Skeletal muscle cell (primary cell): ENCODE measurements around the gene HSBP1L1.
A peak's percentile ranks its signal among the peaks of the same experiment; 100 is the strongest.
"Not testable (repeated sequence)": the region's sequence is repeated elsewhere in the genome, so short reads cannot be mapped to it uniquely, and the experiment has no call there.

Experiments used
- DNase-seq: peaks from one replicate; pipeline ENCODE4 v3.0.0-alpha.2; 2010; ENCODE audit warnings: low read depth
- H3K4me3 ChIP-seq: 2 replicates; pipeline ENCODE4 v1.5.1; 2011; ENCODE audit warnings: low read depth, mild to moderate bottlenecking, control low read depth, low read length, moderate library complexity

Gene HSBP1L1

DNA sequence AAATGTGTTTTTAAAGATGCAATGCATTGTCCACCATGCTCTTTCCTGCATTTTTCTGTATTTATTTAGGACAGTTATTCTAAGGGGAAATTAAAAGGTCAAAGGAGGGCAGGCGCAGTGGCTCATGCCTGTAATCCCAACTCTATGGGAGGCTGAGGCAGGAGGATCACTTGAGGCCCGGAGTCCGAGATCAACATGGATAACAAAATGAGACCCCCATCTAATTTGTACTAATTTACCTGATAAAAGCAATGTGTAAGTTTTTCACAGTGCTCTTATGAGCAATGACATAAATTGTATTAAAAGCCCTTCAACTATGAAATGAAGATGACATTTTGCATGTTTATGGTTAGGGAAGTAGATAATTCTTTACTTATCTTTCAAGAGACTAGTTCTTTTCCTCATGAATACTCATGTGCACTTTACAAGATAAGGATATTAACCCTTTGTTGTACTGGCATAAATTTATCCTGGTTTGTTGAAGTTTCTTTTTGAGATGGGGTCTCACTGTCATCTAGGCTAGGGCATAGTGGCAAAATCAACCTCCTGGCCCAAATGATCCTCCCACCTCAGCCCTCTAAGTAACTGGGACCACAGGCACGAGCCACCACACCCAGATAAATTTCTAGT, 9.7 kb downstream of the HSBP1L1 start:
- no peak for DNase-seq

DNA sequence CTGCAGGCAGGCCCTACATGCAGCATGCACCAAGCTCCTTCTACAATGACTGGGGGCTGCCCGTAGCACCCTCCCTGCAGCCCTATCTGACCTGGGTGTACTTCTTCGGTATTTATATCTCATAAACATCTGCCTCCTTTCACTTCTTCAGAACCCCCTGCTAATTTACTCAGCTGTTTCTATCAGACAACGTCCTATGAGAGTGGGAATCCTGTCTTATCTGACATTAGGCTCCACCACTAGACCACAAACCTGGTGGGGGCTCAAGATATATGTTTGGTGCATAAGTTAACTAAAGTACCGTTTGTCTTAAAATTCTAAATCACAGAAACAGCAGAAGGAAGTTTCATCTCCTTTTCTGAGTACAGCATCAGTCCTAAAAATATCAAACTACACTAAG, 10.6 kb downstream of the HSBP1L1 start:
- no peak overlapping the region for H3K4me3 ChIP-seq
- no peak for DNase-seq

More for the DNA sequence above, 9.7 kb downstream of the HSBP1L1 start:
- no peak overlapping the region for H3K4me3 ChIP-seq

DNA sequence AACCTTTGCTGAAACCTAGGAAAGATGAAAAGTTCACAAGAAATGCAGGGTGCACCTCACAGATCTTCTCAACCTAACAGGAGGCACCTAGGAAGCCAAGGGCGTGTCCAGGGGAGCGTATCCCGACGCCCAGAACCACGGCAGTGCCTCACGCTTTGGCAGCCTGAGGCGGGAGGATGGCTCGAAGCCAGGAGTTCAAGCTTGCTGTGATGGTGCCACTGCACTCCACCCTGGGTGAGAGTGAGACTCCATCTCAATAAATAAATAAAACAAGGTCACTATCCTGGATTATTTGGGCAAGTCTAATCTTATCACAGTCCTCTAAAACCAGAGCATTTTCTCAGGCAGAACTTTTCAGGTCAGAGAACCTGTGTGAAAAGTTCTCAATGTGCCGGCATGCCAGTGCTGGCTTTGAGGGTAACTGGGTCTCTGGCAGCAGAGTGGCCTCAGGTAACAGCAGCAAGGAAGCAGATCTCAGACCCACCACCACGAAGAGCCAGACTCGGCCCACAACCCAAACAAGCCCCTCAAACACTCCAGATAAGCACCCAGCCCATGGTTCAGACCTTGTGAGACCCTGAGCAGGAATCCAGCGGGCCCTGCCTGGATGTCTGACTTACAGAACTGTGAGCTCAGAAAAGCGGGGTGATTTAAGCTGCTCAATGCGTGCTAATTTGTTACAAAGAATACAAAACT, 11.7 kb downstream of the HSBP1L1 start:
- H3K4me3 ChIP-seq: no peak overlapping the region
- DNase-seq: no peak

DNA sequence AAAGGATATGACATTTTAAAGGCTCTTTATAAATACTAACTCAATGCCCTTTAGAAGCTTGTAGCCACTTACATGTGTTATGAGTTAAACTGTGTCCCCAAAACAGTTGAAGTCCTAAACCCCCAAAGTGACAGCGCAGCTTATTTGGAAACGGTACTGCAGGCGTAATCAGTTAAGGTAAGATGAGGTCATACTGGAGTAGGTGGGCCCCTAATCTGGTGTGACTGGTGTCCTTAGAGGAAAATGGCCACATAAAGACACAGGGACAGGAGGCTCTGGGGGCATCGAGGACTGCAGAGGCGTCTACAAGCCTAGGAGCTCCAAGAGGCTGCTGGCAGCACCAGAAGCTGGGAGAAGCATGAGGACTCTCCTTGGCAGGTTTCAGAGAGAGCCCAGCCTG, 15.4 kb downstream of the HSBP1L1 start:
- no peak overlapping the region for H3K4me3 ChIP-seq
- no peak for DNase-seq

DNA sequence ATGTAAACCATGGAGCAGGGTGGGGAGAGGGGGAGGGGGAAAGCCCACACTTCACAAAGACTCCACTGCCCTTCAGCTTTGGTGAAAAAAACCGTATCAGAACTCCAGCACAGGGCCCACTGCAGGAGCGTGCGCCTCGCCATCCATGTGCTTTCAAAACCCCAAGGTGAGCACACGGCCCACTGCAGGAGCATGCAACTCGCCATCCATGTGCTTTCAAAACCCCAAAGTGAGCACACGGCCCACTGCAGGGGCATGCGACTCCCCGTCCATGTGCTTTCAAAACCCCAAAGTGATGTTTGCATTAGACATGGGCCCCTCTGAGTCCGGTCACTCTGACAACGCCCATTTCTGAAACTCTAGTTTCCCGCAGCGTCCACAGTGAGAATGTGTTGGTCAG, 16.1 kb downstream of the HSBP1L1 start:
- no peak overlapping the region for H3K4me3 ChIP-seq
- no peak for DNase-seq

DNA sequence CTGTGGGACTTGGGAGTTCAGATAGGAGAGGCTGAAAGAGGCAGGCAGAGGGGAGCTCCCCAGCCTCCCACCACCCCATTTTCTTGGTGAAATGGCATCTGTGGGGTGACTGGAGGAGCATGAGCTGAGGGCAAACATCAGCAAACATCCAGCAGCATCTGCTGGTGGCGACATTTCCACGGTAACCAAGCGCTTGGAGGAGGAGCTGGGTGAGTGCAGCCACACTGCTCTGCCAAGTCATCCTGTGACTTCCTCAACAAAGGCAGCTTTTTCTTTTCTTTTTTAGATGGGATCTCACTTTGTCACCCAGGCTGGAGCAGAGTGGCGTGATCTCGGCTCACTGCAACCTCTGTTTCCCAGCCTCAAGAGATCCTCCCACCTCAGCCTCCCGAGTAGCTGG, 18.3 kb downstream of the HSBP1L1 start:
- no peak overlapping the region for H3K4me3 ChIP-seq
- no peak for DNase-seq

DNA sequence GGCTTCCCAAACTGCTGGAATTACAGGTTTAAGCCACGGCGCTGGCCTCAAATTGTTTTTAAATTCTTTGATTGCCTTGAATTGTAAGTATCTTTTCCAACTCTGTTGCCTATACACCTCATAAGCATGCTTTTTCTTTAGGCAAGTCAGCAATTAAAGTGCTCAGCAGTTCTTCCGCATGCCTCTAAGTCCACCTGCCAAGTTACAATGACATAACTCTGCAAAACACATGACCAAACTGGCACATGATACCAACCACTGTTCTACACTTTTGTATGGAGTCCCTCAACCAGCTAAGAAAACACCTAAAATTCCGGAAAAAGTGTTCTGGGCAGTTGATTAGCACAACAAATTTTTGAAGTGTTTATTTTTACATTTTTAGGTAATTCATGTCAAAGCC, 18.8 kb downstream of the HSBP1L1 start:
- H3K4me3 ChIP-seq: no peak overlapping the region
- DNase-seq: no peak

DNA sequence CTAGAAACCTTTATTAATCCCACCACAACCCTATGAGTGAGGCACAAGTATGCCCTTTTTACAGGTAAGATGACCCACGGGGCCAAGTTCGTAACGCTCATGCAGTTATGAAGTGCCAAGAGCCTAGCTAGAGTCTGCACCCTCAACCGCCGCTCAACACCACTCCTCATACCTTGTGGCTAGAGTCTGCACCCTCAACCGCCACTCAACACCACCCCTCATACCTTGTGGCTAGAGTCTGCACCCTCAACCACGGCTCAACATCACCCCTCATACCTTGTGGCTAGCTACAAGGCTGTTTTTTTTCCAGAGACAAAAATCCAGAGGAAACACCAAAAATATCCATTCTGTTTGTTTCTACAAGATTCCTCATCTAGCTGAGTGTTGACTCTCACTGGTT, 19.4 kb downstream of the HSBP1L1 start:
- no peak overlapping the region for H3K4me3 ChIP-seq
- DNase-seq: no peak

DNA sequence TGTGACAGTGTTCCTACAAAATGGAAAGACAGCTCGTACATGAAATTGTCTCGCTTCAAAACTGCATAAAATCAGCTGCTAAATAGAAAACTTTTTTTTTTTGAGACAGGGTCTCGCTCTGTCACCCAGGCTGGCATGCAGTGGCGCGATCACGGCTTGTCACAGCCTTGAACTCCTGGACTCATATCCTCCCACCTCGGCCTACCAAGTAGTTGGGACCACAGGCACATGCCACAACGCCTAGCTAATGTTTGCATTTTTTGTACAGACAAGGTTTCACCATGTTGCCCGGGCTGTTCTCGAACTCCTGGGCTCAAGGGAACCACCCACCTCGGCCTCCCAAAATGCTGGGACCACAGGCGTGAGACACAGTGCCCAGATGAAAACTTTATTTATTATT, 20.7 kb downstream of the HSBP1L1 start:
- no peak for DNase-seq
- H3K4me3 ChIP-seq: no peak overlapping the region

DNA sequence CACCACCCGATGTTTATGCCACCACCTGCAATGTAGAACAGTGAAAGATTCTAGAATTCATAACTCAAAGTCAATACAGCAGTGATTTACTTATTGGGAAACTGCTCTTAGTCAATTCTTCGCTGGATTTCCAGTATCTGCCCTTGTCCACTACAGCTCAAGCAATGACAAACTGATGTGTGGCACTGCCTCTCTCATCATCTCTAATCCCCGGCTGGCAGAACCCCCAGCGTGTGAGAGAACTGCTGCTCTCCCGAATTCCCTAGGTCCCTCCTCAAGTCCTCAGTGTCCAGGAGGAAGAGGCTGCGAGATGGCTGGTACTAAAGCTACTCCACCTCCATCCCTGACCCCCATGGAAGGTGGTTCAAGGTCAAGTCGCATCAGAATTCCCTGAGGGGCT, 22.3 kb downstream of the HSBP1L1 start:
- H3K4me3 ChIP-seq: peak overlapping the region; percentile 90

DNA sequence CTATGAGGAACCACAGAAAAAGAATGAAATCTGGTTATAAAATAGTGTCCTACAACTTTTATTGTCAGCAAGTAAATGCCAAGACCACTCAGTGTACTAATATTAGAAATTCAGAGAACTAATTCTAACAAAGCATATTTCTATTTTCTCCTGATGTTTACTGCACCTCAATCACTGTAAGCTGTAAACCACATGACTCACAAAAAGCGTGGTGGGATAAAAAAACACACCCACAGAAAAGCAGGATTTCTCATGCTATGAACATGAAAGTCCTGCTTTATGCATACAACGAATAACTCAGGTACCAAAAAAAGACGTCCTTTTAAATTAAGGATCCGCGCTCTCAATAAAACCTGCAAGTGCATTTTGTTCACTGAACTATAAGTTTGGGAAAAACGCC, 23.1 kb downstream of the HSBP1L1 start:
- H3K4me3 ChIP-seq: peak overlapping the region; percentile 90
- DNase-seq: no peak

More for the DNA sequence above, 22.3 kb downstream of the HSBP1L1 start:
- DNase-seq: no peak

DNA sequence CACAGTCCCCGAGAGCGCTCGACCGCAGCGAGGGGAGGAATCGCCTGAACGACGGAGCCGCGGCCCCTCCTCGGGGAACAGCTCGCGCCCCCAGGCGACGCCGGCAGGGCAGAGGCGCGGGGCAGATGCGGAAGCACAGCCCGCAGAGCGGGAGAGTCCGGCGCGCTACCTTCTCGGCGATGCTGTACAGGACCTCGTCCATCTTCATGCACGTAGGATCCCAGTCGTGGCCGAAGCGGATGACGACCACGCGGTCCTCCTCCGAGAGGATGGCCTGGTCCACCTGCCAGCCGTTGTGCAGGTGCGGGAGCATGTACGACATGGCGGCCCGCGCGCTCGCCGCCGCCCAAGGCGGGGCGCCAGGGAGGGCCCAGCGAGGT, 23.6 kb downstream of the HSBP1L1 start:
- DNase-seq: no peak
- peak overlapping the region; percentile 90 for H3K4me3 ChIP-seq

DNA sequence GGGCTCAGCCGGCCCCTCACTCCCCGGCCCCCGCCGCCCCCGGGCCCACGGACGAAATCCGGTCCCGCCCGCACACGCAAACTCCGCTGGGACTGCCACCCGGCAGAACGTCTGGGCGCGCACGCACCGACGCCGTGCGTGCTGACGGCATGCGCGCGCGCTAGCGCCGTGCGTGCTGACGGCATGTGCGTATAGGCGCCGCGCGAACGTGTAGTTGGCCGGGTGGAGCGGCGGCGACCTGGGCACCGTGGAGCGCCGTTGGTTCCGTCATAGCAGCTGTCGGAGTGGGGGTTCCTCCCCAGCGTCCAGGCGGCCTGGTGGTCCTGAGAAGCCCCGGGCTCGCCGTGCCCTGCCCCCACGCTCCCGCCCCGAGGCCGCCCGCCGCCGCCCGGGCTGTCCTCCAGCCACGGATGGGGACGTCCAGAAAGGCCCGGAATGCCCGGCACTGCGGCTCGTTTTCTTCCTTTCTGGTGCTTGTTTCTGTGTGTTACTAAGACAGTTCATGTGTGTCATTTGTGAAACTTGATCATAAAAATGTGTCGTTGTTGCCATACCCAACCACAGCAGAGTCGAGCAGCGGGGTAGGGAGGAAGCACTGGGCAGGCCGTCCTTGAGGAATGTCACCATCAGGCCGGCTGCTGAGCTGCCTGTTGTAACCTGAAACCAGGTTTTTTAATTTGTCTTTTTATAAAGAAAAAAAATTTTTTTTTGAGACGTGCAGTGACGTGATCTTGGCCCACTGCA, 24.2 kb downstream of the HSBP1L1 start, which contains the start of gene TXNL4A:
Gene TXNL4A, minus strand, starts transcription at position 113 of the 744 bp plus-strand sequence. CDS start 171 bp downstream, outside the sequence.
- DNase-seq: peak; percentile 72
- peak within 1 kb of the TSS; percentile 90 for H3K4me3 ChIP-seq

DNA sequence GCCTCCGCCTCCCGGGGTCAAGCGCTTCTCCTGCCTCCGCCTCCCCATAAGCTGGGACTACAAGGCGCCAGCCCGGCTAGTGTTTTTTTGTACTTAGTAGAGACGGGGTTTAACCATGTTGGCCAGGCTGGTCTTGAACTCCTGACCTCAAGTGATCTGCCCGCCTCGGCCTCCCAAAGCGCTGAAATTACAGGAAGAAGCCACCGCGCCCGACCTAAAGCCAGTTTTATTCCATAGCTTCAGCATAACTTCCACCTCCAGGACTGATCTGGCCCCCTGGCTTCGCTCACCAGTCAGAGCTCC, 24.7 kb downstream of the HSBP1L1 start:
- no peak for DNase-seq
- peak overlapping the region; percentile 90 for H3K4me3 ChIP-seq

DNA sequence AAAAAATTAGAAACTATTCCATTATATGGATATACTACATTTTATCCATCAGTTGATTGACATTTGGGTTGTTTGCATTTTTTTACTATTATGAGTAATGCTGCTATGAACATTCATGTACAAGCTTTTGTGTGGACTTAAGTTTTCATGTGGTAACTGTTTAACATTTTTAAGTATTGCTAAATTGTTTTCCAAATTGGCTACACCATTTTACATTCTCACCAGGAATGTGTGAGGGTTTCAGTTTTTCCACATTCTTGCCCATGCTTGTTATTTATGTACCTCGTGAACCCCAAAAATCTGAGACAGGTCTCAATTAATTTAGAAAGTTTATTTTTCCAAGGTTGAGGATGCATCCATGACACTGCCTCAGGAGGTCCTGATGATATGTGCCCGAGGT, 27.1 kb downstream of the HSBP1L1 start:
- DNase-seq: no peak
- H3K4me3 ChIP-seq: no peak overlapping the region

DNA sequence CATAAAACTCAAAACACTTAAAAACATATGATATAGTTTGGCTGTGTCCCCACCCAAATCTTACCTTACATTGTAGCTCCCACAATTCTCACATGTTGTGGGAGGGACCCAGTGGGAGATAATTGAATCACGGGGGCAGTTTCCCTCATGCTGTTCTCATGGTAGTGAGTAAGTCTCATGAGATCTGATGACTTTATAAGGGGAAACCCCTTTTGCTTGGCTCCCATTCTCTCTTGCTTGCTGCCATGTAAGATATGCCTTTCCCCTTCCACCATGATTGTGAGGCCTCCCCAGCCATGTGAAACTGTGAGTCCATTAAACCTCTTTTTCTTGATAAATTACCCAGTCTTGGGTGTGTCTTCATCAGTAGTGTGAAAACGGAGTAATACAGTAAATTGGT, 35.3 kb downstream of the HSBP1L1 start:
- H3K4me3 ChIP-seq, DNase-seq: not testable (repeated sequence)

DNA sequence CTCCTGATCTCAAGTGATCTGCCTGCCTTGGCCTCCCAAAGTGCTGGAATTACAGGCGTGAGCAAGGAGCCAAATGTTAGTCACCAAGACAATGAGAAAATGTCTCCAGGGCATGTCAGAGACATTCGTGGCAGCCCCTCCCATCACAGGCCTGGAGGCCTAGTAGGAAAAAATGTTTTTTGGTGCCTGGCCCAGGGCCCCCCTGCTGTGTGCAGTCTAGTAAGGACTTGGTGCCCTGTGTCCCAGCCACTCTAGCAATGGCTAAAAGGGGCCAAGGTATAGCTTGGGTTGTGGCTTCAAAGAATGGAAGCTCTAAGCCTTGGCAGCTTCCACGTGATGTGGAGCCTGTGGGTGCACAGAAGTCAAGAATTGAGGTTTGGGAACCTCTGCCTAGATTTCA, 36.4 kb downstream of the HSBP1L1 start:
- DNase-seq: no peak
- H3K4me3 ChIP-seq: no peak overlapping the region

DNA sequence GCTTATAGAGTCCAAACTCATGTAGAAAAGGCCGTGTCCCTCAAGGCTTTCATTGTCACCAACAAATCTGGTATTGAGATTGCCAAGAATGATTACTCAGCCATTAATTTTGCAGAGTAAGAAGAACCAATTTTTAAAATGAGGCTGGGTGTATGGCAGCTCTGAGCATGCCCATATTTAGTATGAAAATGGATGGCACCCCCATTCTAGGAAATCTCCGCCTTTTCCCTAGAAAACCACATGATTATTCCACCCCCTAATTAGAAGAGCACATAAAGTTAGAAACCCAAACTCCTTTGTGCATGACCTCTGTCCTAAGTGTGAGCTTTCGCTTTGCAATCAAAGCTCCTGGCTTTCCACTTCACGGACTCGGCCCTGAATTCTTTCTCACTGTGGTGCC, 38.0 kb downstream of the HSBP1L1 start:
- no peak for DNase-seq
- H3K4me3 ChIP-seq: no peak overlapping the region

DNA sequence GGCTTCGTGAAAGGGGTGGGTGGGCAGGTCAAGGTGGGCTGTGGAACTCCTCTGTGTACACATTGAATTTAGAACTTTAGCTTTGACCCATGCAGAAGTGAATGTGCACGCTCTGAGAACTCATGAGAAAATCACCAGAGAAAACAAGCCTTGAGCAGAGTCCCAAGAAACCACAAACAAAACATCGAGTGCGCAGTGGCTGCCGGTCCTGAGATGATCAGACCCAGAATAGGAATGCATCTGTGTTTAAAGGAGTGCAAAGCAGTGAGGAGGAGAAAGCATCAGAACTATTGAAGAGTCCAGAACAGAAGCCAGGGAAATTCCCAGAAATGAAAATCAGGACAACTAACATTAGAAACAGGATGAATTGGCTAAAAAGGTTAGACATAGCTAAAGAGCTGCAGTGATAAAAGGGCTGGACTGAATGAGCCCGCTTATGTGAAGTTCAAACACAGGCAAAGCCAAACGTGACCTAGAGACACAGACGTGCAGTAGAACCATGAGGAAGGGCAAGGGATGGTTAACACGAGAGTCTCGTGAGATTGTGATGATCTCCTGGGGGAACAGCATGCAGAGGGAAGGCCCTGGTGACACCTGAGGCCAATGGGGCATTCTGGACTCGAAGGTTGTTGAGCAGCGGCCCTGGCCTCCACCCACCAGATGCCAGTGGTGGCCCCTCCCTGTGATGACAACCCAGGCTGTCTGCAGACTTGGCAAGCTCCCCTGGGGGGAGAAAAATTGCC, 40.3 kb downstream of the HSBP1L1 start:
- no peak overlapping the region for H3K4me3 ChIP-seq
- no peak for DNase-seq

DNA sequence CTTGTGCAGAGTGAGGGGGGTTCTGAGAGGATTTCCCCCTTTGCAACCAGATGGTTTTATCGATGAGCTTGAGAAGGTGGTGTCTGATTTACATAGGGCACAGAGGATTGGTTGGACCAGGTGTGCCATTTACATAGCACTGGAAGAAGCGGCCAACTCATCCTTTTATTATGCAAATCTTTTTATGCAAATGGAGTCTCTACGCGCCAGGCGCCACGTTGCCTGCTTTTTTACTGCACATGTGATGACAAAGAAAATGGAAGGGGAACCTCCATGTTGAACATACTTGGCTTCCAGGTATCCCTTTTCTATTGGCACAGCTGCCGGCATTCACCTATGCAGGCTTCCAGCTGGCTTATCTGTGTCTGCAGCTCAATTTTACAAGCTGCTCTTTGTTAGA, 42.3 kb downstream of the HSBP1L1 start:
- no peak overlapping the region for H3K4me3 ChIP-seq
- no peak for DNase-seq
